GM03348 (cell line): Measurements from ENCODE around the gene PPIP5K2.

Experiments used
- DNase-seq: peaks from one replicate; pipeline ENCODE4 v3.0.0; 2012; ENCODE audit warnings: low spot score

Gene PPIP5K2

DNA sequence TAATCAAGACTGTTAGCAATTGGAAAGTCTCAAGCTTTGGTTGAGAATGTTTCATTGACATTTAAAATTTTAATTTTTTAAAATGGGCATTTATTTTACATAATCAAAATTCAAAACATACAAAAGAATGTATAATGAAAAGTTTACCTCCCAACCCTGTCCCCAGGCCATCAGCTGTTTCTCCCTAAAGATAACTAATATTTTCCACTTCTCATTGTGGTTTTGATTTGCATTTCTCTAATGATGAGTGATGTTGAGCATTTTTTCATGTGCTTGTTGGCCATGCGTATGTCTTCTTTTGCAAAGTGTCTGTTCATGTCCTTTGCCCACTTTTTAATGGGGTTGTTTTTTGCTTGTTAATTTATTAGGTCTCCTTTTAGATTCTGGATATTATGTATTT is 127.0 kb downstream of the PPIP5K2 start:
- DNase-seq, result no peak

DNA sequence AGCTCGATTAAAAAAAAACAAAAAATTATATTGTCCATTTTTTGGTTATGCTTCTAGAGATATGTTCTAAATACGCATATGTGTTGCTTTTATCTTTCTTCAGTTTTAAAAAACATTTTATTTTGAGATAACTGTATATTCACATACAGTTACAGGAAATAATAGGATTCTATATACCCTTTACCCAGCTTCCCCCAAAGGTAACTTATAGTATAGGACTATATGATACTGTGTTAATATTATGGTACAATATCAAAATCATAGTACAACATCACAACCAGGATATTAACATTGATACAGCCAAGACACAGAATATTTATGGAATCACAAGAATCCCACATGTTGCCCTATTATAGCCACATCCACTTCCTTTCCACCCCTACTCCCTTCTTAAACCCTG is 129.0 kb downstream of the PPIP5K2 start:
- no peak for DNase-seq

DNA sequence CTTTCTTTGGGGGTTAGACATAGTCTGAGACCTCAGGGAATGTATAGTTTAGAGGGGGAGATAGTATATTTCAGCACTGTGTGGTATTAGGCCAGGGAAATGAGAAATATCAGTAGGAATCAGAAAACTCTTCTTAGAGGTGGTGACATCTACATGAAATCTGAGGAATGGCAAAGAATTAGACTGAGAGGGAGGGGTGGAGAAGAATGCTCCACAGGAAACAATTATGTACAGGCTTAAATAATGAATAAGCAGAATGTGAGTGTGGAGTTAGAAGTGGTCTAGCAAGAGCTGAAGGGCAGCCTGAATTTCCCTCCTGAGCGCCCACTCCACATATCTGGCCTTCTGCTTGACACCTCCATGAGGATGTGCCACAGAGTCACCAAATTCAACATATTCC is 134.8 kb downstream of the PPIP5K2 start:
- DNase-seq, result no peak

GRCh38 chr5:103255691-103256090 is 135.6 kb downstream of the PPIP5K2 start:
- DNase-seq, result no peak

DNA sequence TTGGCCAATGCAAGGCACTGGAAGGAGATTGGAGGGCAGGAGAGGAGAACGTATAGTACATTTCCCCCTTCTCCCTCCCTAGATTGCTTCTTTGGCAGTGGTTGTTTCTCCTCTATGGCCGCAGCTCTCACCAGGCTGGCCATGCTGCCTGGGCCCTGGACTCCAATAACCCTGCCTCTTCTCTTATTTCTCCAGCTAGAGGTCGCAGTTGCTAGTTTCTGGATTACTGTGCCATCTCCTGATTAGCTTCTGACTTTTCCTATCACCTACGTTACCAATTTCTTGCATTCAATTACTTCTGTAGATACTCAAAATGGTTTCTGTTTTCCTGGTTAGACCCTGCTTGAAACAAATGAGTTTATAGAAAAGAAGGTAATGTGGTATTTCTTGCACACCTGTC is 136.1 kb downstream of the PPIP5K2 start:
- DNase-seq, result no peak

DNA sequence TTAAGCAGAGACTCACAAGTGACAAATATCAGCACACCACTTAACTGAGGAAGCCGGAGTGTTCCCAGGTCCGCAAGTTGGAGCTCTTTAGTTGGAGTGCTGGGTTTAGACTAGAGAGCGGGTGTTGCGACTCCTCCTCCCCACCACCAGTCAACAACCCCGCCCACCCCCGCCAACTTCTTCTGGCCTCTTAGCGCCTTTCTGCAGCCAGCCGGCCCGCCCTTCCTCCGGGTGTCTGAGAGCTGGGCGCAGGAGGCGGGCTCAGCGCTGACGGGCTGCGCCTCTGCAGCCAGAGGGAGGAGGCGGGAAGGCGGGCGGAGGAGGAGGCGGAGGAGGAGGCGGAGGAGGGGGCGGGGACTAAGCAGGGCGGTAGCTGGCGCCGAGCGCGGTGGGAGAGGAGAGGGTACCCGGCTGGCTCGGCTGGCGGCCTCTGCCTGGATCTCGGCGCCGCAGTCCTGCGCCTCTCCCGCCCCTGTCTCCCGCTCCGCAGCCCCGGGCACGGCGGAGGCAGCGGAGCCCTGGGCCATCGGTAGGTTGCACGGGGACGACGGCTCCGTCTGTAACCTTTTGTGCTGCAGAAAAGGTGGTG is 138.4 kb downstream of the PPIP5K2 start, which contains the start of gene MACIR:
Gene MACIR (plus strand): TSS at position 396 of the 589 bp plus-strand sequence. CDS start 17,157 bp downstream, outside the sequence.
- peak; percentile 96 for DNase-seq

DNA sequence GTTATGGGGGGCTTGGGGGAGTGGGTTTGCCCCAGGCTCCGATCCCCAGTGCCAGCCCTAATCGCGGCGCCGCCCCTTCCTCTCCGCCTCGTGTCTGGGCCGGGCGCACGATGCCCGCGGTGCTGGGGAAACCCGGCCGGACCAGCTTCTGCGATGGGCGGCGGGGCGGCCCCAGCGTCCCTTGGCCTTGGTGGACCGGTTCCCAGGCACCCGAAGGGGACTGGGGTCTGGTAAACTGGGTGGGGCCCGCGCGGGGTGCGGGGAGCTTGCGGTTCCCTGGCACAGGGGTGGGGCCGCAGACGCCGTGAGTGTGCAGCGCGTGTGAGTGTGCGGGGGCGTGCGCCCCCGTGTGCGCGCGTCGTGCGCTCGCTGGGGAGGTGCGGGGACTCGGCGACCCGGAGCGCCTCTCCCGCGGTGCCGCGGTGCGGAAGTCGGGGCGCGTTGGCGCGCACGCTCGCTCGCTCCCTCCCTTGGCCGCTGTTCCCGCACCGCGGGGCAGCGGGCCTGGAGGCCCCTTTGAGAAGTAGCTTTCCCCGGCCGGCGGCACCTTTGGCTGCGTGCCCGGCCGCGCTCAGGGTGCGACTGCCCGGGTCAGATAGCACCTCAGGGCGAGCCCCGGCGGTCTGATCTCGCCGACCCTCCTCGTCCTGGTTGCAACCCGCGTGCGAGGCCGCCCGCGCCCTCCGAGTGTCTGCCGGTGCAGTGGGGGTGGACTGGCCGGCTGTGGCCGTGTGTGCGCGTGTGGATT is 139.0 kb downstream of the PPIP5K2 start:
- DNase-seq, result peak; percentile 48

GRCh38 chr5:103259705-103260355 is 139.7 kb downstream of the PPIP5K2 start:
- DNase-seq, result peak; percentile 32

DNA sequence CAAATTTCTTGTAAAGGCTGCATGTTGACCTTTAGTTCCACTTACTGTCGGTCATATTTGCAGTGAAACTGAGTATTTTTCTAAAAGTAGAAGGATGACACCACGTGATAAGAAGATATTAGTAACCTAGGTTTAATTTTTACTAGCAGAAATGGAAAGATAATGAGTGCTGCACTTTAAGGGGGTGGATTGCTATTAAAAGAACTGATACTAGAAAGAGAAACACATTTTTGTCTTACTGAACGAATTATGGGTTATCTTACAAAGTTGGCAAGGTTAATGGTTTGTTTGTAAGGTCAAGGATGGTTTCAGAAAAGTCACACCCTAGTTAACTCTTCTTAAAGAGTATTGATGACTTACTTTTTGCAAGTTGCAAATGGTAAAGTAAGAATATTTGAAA is 140.8 kb downstream of the PPIP5K2 start:
- no peak for DNase-seq
